CD8-positive, alpha-beta memory T cell (primary cell): ENCODE results near the gene SLC13A3. TPM values are rescaled to one million over a fixed set of nuclear protein-coding genes. Genes with fewer than 3 reads are reported as not detected.

Source experiments
- CTCF ChIA-PET: fragments of 350-600 bp; sonication (Branson Sonifier 250); formaldehyde crosslinking; loops from one replicate; lab custom pipeline; 2021; ENCODE audit warnings: antibody characterized with exemption; lab: Charles Lee
- POLR2A ChIA-PET: fragments of 350-600 bp; sonication (Branson Sonifier 250); formaldehyde crosslinking; loops from one replicate; lab custom pipeline; 2021; ENCODE audit warnings: antibody characterized with exemption; lab: Charles Lee
- DNase-seq, 5 donors: peaks; one replicate each; pipeline versions ENCODE4 v3.0.0 to v3.0.0-alpha.2; 2020 to 2022; ENCODE audit warnings: mixed read lengths in 1 of 5
- H3K27ac ChIP-seq: one replicate; pipeline ENCODE4 v1.7.0; 2013; ENCODE audit warnings: low read depth, mild to moderate bottlenecking, low read length, moderate library complexity
- H3K27me3 ChIP-seq: 2 replicates; pipeline ENCODE4 v1.7.0; 2013; ENCODE audit warnings: low read length, mild to moderate bottlenecking; ENCODE audit not compliant: insufficient read depth, poor library complexity, severe bottlenecking
- H3K36me3 ChIP-seq: 2 replicates; pipeline ENCODE4 v1.7.0; 2013; ENCODE audit warnings: mild to moderate bottlenecking, low read length, moderate library complexity; ENCODE audit not compliant: insufficient read depth
- H3K4me1 ChIP-seq: 2 replicates; pipeline ENCODE4 v1.7.0; 2013; ENCODE audit warnings: mild to moderate bottlenecking, low read length, moderate library complexity; ENCODE audit not compliant: insufficient read depth
- H3K4me3 ChIP-seq: 2 replicates; pipeline ENCODE4 v1.7.0; 2013; ENCODE audit warnings: mild to moderate bottlenecking, low read length
- H3K9me3 ChIP-seq: 2 replicates; pipeline ENCODE4 v1.7.0; 2013; ENCODE audit warnings: mild to moderate bottlenecking, low read length
- H3K27ac Mint-ChIP-seq, 8 donors: one replicate each; pipeline ENCODE4 v1.8.0; 2020 to 2021; ENCODE audit warnings: mixed read lengths in 8 of 8, mild to moderate bottlenecking in 6 of 8, inconsistent platforms in 3 of 8, moderate library complexity in 3 of 8
- H3K27me3 Mint-ChIP-seq, 2 donors: one replicate each; pipeline ENCODE4 v1.8.0; 2020 to 2021; ENCODE audit warnings: mixed read lengths in 2 of 2, mild to moderate bottlenecking in 1 of 2, moderate library complexity in 1 of 2
- H3K36me3 Mint-ChIP-seq, 3 donors: one replicate each; pipeline ENCODE4 v1.8.0; 2020 to 2021; ENCODE audit warnings: mixed read lengths in 3 of 3, inconsistent platforms in 1 of 3, mild to moderate bottlenecking in 1 of 3
- H3K4me1 Mint-ChIP-seq, 3 donors: one replicate each; pipeline ENCODE4 v1.8.0; 2020 to 2021; ENCODE audit warnings: mixed read lengths in 3 of 3, inconsistent platforms in 1 of 3, mild to moderate bottlenecking in 1 of 3
- H3K4me3 Mint-ChIP-seq, 7 donors: one replicate each; pipeline ENCODE4 v1.8.0; 2020 to 2021; ENCODE audit warnings: mixed read lengths in 7 of 7, mild to moderate bottlenecking in 6 of 7, moderate library complexity in 4 of 7, inconsistent platforms in 2 of 7
- H3K9me3 Mint-ChIP-seq, 5 donors: one replicate each; pipeline ENCODE4 v1.8.0; 2020 to 2022; ENCODE audit warnings: mixed read lengths in 5 of 5, mild to moderate bottlenecking in 3 of 5, moderate library complexity in 2 of 5, inconsistent platforms in 1 of 5
- polyA plus RNA-seq: library from polyadenylated mRNA; unstranded; fragments of 300-500 nt; fragmentation: Illumina TruSeq; gene quantifications from one replicate; pipeline ENCODE4 v1.2.3, GENCODE V29; 2021
- total RNA-seq, 2 experiments: library from RNA; stranded (reverse); gene quantifications; one replicate each; pipeline ENCODE4 v1.2.3, GENCODE V29; 2021

SLC13A3 gene
- total and polyA plus RNA-seq, 3 experiments from 2014 or later: 0.11 TPM; not detected in 2

DNA sequence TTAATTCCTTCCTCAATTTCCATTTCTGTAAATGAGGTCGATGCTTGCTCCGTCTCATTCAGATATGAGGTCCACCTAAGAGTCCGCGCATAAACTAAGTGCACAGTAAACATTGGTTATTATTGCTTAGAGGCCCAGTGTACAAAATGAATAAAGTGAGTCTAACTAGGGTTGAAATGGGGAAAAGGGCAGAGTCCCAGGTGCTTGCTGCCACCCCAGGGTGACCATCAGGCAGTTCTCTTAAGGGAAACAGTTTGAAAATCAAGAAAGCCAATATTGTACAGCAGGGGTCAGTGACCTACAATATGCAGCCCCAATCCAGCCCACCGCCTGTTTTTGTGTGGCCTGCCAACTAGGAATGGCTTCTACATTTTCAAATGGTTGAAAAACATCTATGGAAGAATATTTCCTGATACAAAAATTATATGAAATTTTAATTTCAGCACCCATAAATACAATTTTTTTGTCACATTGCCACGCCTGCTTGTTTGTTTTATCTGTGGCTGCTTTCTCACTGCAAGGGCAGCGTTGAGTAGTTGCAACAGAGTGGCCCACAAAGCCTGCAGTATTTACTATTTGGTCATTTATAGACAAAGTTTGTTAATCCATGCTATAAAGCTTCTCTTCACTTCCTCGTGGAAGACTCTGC, 43.3 kb downstream of the SLC13A3 start:
- ChIA-PET CTCF (no interaction called here), POLR2A (no interaction called here)
- no peaks in the 10 kb centered on the region for H3K4me1 ChIP-seq
- H3K27ac Mint-ChIP-seq: no peak overlapping the region
- no peaks in the 10 kb centered on the region for H3K27me3 ChIP-seq
- no peak overlapping the region for H3K4me3 Mint-ChIP-seq
- peaks cover 6 to 11% of the 10 kb centered on the region in 2 donors for H3K27me3 Mint-ChIP-seq
- H3K4me1 Mint-ChIP-seq: no peaks in the 10 kb centered on the region
- H3K9me3 Mint-ChIP-seq: no peaks in the 10 kb centered on the region
- no peaks in the 10 kb centered on the region for H3K9me3 ChIP-seq
- H3K27ac ChIP-seq: no peak overlapping the region
- H3K36me3 ChIP-seq: no peaks in the 10 kb centered on the region
- no peak for DNase-seq
- H3K36me3 Mint-ChIP-seq: peaks cover 0 to 10% (median 0%) of the 10 kb centered on the region in 3 donors
- no peak overlapping the region for H3K4me3 ChIP-seq

DNA sequence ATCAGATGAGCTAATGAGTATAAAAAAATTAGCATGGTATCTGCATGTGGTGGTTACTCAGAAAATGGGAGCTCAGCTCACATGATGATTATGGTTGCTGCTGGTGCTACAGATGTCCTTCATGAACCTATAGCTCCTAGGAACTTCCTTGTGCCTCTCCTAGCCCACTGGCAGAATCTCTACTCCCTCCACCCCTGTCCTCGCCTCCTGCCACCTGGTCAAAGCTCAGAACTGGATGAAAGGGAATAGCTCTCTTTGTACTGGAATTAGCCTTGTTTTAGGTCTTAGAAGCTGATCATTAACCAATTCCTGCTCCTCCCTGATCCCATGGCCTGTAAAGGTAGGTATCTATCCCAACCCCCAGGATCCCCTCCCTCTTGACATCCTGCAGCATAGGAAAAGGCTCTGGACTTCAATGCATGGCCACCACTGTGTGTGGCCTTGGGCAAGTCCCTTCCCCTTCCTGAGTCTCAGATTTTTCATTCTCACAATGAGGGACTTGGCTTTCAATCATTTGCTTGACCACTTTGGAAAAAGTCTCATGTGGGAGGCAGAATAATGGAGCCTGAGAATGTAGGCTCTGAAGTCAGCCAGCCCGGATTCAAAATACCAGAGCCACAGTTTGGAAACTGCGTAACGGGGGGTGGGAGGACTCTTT, 43.9 kb downstream of the SLC13A3 start:
- no peak overlapping the region for H3K27ac Mint-ChIP-seq
- Histone ChIP-seq H3K36me3 (no peaks in the 10 kb centered on the region), H3K4me3 (no peak overlapping the region), H3K27me3 (no peaks in the 10 kb centered on the region), H3K4me1 (no peaks in the 10 kb centered on the region), H3K9me3 (no peaks in the 10 kb centered on the region), H3K27ac (no peak overlapping the region)
- no peak for DNase-seq
- CTCF ChIA-PET: interaction anchor here (0.6 kb wide), 1 partner anchor 127 kb away, joined by 3 read pairs; no protein-coding TSS in a partner anchor
- peaks cover 0 to 10% (median 0%) of the 10 kb centered on the region in 3 donors for H3K36me3 Mint-ChIP-seq
- H3K27me3 Mint-ChIP-seq: peaks cover 6 to 11% of the 10 kb centered on the region in 2 donors
- POLR2A ChIA-PET: no interaction called here
- no peaks in the 10 kb centered on the region for H3K9me3 Mint-ChIP-seq
- no peak overlapping the region for H3K4me3 Mint-ChIP-seq
- no peaks in the 10 kb centered on the region for H3K4me1 Mint-ChIP-seq

DNA sequence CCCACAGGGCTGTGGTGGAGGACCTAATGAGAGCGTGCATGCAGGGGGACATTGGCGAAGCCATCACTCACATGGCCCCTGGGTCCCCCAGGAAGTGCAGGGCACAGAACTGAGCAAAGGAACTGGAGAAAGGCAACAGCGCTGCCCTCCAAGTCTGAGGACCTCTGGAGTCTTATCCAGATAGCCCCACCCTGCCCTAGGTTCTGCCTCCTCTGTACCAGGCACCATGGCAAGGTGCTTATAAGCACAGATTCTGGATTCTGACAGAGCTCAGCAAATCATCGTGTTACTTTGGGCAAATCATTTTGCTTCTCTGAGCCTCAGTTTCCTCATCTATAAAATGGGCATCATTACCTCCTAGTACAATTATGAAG, 44.5 kb downstream of the SLC13A3 start:
- no peaks in the 10 kb centered on the region for H3K36me3 ChIP-seq
- H3K9me3 Mint-ChIP-seq: no peaks in the 10 kb centered on the region
- no peaks in the 10 kb centered on the region for H3K4me1 Mint-ChIP-seq
- H3K27me3 Mint-ChIP-seq: peaks cover 6 to 11% of the 10 kb centered on the region in 2 donors
- no peak overlapping the region for H3K4me3 ChIP-seq
- POLR2A ChIA-PET: no interaction called here
- H3K27me3 ChIP-seq: no peaks in the 10 kb centered on the region
- H3K27ac ChIP-seq: no peak overlapping the region
- H3K4me3 Mint-ChIP-seq: no peak overlapping the region
- no peaks in the 10 kb centered on the region for H3K9me3 ChIP-seq
- no peaks in the 10 kb centered on the region for H3K4me1 ChIP-seq
- peaks cover 0 to 10% (median 0%) of the 10 kb centered on the region in 3 donors for H3K36me3 Mint-ChIP-seq
- no peak overlapping the region for H3K27ac Mint-ChIP-seq
- no peak for DNase-seq
- CTCF ChIA-PET: interaction anchor here (0.6 to 0.7 kb wide), 2 partner anchors 33 to 128 kb away, joined by 3 read pairs; no protein-coding TSS in a partner anchor

DNA sequence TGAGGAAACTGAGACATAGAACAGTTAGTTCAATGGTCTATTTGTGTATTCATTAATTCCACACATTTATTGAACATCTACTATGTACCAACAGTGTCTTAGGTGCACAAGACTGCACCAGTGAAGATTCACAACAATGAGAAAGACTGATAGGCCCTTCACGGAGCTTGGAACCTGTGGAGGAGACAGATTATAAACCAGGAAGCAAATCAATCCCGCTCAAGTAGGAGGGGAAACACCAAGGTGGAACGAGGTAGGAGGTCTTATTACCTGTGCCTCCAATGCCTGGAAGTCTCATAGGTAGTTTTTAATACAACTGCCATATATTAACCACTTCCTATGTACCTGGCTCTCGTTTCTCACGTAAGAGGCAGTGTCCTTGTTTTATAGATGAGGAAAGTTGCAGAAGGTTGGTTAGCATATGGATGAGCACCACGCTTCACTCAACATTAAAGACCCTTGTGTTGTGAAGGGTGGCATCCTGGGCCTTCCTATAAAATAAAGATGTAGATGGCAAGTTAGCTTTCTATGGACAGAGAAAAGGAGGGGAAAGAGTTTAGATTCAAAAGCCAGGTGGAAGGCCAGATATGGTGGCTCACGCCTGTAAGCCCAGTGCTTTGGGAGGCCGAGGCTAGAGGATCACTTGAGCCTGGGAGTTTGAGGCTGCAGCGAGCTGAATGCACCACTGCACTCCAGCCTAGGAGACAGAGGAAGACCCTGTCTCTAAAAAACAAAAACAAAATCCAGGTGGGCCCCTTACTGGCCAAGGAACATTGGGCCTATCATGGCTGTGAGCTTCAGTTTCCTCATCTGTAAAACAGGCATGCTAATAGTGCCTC, 45.1 kb downstream of the SLC13A3 start:
- ChIA-PET POLR2A (no interaction called here), CTCF (interaction anchor here (0.7 kb wide), 1 partner anchor 32 kb away, joined by 3 read pairs; no protein-coding TSS in a partner anchor)
- DNase-seq: no peak
- peaks cover 0 to 6% (median 0%) of the 10 kb centered on the region in 3 donors for H3K36me3 Mint-ChIP-seq
- no peak overlapping the region for H3K27ac Mint-ChIP-seq
- Histone ChIP-seq H3K27ac (no peak overlapping the region), H3K36me3 (no peaks in the 10 kb centered on the region), H3K27me3 (no peaks in the 10 kb centered on the region), H3K4me3 (no peak overlapping the region), H3K9me3 (no peaks in the 10 kb centered on the region), H3K4me1 (no peaks in the 10 kb centered on the region)
- no peak overlapping the region for H3K4me3 Mint-ChIP-seq
- H3K9me3 Mint-ChIP-seq: no peaks in the 10 kb centered on the region
- H3K4me1 Mint-ChIP-seq: no peaks in the 10 kb centered on the region
- H3K27me3 Mint-ChIP-seq: peaks cover 4 to 6% of the 10 kb centered on the region in 2 donors

DNA sequence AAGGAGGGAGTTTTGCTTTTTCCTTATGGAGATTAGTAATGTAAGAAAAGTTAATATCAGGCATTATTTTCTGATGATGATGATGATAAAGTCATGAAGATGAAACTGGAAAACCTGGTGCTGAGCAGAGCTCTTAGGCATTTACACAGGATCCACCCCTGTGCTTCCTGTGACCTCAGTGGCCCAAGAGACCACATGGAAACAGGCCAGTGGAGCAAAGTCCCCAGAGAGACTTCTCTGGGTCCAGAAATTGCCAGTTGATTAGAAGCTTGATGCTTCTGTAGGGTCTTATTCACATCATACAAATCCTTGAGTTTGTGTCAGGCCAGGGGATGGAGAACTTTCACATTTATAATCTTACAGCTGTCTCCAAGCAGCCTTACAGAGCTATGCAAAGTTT, 46.1 kb downstream of the SLC13A3 start:
- Histone ChIP-seq H3K36me3 (no peaks in the 10 kb centered on the region), H3K9me3 (no peaks in the 10 kb centered on the region), H3K27me3 (no peaks in the 10 kb centered on the region), H3K27ac (no peak overlapping the region), H3K4me3 (no peak overlapping the region), H3K4me1 (no peaks in the 10 kb centered on the region)
- Mint-ChIP-seq H3K27me3 (peaks cover 5% of the 10 kb centered on the region in 2 donors), H3K4me1 (no peaks in the 10 kb centered on the region), H3K36me3 (peaks cover 0 to 7% (median 0%) of the 10 kb centered on the region in 3 donors), H3K9me3 (no peaks in the 10 kb centered on the region), H3K4me3 (no peak overlapping the region), H3K27ac (no peak overlapping the region)
- POLR2A ChIA-PET: no interaction called here
- CTCF ChIA-PET: no interaction called here
- no peak for DNase-seq

DNA sequence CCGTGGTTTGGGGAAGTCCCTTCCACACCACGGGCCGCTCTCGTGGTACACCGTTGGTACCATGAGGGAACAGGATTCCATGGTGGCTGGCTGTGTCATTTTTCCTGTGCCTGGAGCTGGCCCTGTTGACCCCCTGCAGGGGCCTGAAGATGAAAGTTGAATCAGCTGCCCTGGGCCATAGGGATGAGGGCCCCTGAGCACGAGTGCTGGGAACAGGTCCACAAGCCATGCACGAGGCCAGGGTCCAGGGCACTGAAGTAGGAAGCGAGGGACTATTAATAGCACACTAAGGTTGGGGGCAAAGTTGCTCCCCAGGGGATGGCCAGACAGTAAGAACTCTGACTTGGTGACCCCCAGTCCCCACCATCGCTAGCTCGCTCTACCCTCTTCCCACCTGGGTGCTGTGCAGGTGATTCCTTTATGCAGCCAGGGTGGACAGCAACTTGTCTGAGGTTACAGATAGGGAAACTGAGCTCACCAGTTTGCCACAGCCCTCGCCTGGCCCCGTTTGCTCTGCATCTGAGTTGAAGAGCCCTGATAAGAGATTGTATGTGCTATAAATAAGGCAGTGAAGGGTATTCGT, 46.6 kb downstream of the SLC13A3 start:
- no peak overlapping the region for H3K4me3 Mint-ChIP-seq
- no peak overlapping the region for H3K27ac Mint-ChIP-seq
- Histone ChIP-seq H3K9me3 (no peaks in the 10 kb centered on the region), H3K4me3 (no peak overlapping the region), H3K4me1 (no peaks in the 10 kb centered on the region), H3K27me3 (no peaks in the 10 kb centered on the region), H3K36me3 (no peaks in the 10 kb centered on the region), H3K27ac (no peak overlapping the region)
- H3K9me3 Mint-ChIP-seq: no peaks in the 10 kb centered on the region
- ChIA-PET POLR2A (no interaction called here), CTCF (no interaction called here)
- no peak for DNase-seq
- H3K27me3 Mint-ChIP-seq: peaks cover 5% of the 10 kb centered on the region in 2 donors
- no peaks in the 10 kb centered on the region for H3K4me1 Mint-ChIP-seq
- H3K36me3 Mint-ChIP-seq: peaks cover 0 to 7% (median 0%) of the 10 kb centered on the region in 3 donors

DNA sequence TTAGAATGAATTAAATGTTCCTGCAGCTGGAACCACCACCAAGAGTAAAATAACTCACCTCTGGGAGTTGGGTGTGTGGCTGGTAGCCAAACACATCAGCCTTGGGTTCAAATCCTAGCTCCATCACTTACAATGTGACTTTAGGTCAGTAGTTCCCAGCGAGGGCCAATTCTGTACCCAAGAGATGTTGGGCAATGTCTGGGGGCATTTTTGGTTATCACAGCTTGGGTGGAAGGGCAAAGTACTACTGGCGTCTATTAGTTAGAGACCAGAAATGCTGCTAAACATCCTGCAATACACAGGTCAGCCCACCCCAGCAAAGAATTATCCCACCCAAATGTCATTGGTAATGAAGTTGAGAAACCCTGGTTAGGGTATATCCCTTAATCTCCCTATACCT, 48.8 kb downstream of the SLC13A3 start:
- peaks cover 0 to 7% (median 0%) of the 10 kb centered on the region in 3 donors for H3K36me3 Mint-ChIP-seq
- no peak overlapping the region for H3K27ac Mint-ChIP-seq
- no peak for DNase-seq
- Histone ChIP-seq H3K9me3 (no peaks in the 10 kb centered on the region), H3K4me1 (no peaks in the 10 kb centered on the region), H3K27me3 (no peaks in the 10 kb centered on the region), H3K36me3 (no peaks in the 10 kb centered on the region), H3K27ac (no peak overlapping the region), H3K4me3 (no peak overlapping the region)
- no peak overlapping the region for H3K4me3 Mint-ChIP-seq
- H3K9me3 Mint-ChIP-seq: no peaks in the 10 kb centered on the region
- ChIA-PET CTCF (no interaction called here), POLR2A (no interaction called here)
- peaks cover 6 to 11% of the 10 kb centered on the region in 2 donors for H3K27me3 Mint-ChIP-seq
- H3K4me1 Mint-ChIP-seq: no peaks in the 10 kb centered on the region
